ENCODE measurements around the gene HOPX.
A peak's percentile ranks its signal among the peaks of the same experiment; 100 is the strongest.
"Not testable (repeated sequence)": the region's sequence is repeated elsewhere in the genome, so short reads cannot be mapped to it uniquely, and the experiment has no call there.

Gene HOPX

GRCh38 chr4:56612282-56612681, 68.8 kb downstream of the HOPX start:
- no peak overlapping the region for H3K9ac ChIP-seq (ENCODE audit: low read depth, low read length)
- no peaks in the 10 kb centered on the region for H3K9me3 ChIP-seq (ENCODE audit: control insufficient read depth, insufficient read depth, low read length)
- H3K4me1 ChIP-seq (ENCODE audit: insufficient read depth, low read length) = peaks cover 5% of the 10 kb centered on the region; the same call in 1 of the 2 replicates
- no peaks in the 10 kb centered on the region for H3K36me3 ChIP-seq (ENCODE audit: insufficient read depth, low read length)

DNA sequence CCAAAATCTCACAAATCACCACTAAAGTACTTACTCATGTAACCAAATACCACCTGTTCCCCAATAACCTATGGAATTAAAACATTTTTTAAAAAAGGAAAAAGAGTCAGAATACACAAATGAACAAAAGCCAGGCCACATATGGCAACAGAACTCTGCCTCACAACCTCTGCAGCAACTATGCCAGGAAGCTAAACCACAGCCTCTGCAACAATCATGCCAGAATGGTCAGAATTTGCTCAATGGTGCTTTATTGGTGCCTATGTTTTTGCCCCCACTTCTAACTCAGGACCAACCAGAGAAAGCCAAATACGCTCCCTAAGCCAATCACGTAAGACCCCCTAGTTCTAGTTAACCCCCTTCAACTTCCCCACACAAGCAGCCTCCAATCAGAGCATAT, 69.6 kb downstream of the HOPX start:
- no peaks in the 10 kb centered on the region for H3K9me3 ChIP-seq (ENCODE audit: control insufficient read depth, insufficient read depth, low read length)

GRCh38 chr4:56610170-56610569, 70.9 kb downstream of the HOPX start:
- not testable (repeated sequence) for H3K9me3 ChIP-seq (ENCODE audit: control insufficient read depth, insufficient read depth, low read length); H3K36me3 ChIP-seq (ENCODE audit: insufficient read depth, low read length); H3K9ac ChIP-seq (ENCODE audit: low read depth, low read length)
- H3K4me1 ChIP-seq (ENCODE audit: insufficient read depth, low read length) = peaks cover 16% of the 10 kb centered on the region

More for the DNA sequence above, 69.6 kb downstream of the HOPX start:
- Histone ChIP-seq H3K36me3 (ENCODE audit: insufficient read depth, low read length) (no peaks in the 10 kb centered on the region), H3K4me1 (ENCODE audit: insufficient read depth, low read length) (peaks cover 9% of the 10 kb centered on the region; the same call in 1 of the 2 replicates), H3K9ac (ENCODE audit: low read depth, low read length) (no peak overlapping the region)

GRCh38 chr4:56607926-56608325, 73.2 kb downstream of the HOPX start:
- H3K9me3 ChIP-seq (ENCODE audit: control insufficient read depth, insufficient read depth, low read length) = no peaks in the 10 kb centered on the region
- peaks cover 18% of the 10 kb centered on the region for H3K4me1 ChIP-seq (ENCODE audit: insufficient read depth, low read length)
- H3K9ac ChIP-seq (ENCODE audit: low read depth, low read length) = no peak overlapping the region
- no peaks in the 10 kb centered on the region for H3K36me3 ChIP-seq (ENCODE audit: insufficient read depth, low read length)

DNA sequence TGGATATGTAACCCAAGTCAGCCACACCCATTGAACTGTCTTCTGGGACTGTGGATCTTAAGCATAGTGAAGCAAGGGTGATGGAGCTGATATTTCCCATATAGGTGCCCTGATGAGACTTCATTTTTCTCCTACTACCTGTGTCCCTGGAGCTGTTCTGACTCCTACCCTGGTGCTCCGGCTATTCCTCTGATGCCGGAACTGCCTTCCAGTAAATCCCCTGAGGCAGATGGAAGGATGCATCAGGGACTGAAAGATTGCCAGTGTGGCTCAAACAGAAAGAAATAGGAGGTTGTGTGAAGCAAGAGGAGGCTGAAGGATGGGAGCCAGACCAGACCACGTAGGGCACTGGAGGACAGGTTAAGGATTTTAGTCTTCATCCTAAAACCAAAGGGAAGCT, 74.7 kb downstream of the HOPX start:
- no peaks in the 10 kb centered on the region for H3K9me3 ChIP-seq (ENCODE audit: control insufficient read depth, insufficient read depth, low read length)
- H3K36me3 ChIP-seq (ENCODE audit: insufficient read depth, low read length) = no peaks in the 10 kb centered on the region
- H3K9ac ChIP-seq (ENCODE audit: low read depth, low read length) = peak overlapping the region; percentile 25; the same call in 1 of the 2 replicates
- peaks cover 18% of the 10 kb centered on the region for H3K4me1 ChIP-seq (ENCODE audit: insufficient read depth, low read length)

DNA sequence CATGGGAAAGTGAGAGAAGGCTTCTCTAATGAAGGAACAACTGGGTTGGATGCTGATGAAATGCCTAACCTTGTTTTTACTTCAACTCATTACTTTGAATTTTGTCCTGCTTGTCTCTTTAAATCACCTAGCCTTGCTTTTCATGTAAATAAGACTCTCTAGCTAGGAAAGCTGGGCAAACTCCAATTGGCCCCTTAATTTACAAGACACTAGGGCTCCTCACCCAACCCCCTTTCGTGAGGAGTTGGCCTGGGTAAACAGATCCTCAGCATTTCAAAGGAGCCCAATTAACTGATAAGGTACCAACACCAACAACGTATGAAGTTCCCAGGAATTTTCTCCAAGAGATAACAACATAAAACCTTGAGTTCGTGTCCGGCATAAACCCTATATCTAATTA, 75.6 kb downstream of the HOPX start:
- H3K9me3 ChIP-seq (ENCODE audit: control insufficient read depth, insufficient read depth, low read length); H3K9ac ChIP-seq (ENCODE audit: low read depth, low read length); H3K36me3 ChIP-seq (ENCODE audit: insufficient read depth, low read length): not testable (repeated sequence)
- peaks cover 18% of the 10 kb centered on the region for H3K4me1 ChIP-seq (ENCODE audit: insufficient read depth, low read length)

GRCh38 chr4:56603297-56603696, 77.8 kb downstream of the HOPX start:
- Histone ChIP-seq H3K36me3 (ENCODE audit: insufficient read depth, low read length) (no peaks in the 10 kb centered on the region), H3K9ac (ENCODE audit: low read depth, low read length) (no peak overlapping the region), H3K4me1 (ENCODE audit: insufficient read depth, low read length) (peaks cover 18% of the 10 kb centered on the region), H3K9me3 (ENCODE audit: control insufficient read depth, insufficient read depth, low read length) (no peaks in the 10 kb centered on the region)
